SU-DHL-6 (cell line): ENCODE measurements around the gene HSPA12B.

Source experiments
- CTCF ChIP-seq: fragments of 200-600 bp; sonication (generic); IDR thresholded peaks from one replicate; pipeline ENCODE4 v1.5.1; 2017; ENCODE audit warnings: antibody characterized with exemption, mild to moderate bottlenecking, low read length, moderate library complexity; ENCODE audit not compliant: insufficient read depth, poor library complexity, severe bottlenecking
- EZH2phosphoT487 ChIP-seq: fragments of 200-600 bp; sonication (generic), shearing (Covaris generic); conservative IDR thresholded peaks from 2 replicates; pipeline ENCODE4 v1.6.1; 2018; ENCODE audit warnings: mild to moderate bottlenecking, antibody characterized with exemption, low read length, moderate library complexity, mixed read lengths

GRCh38 chr20:3744037-3744436, 11.6 kb downstream of the HSPA12B start:
- TF ChIP-seq CTCF, result no peak
- no peak for TF ChIP-seq EZH2phosphoT487
